HG02870 (cell line): ENCODE measurements around the gene ATP2C2.

Source experiments
- ATAC-seq: cut with Tn5 transposase; IDR thresholded peaks from one replicate; pipeline ENCODE4 v1.9.1; 2021; ENCODE audit warnings: mild to moderate bottlenecking, moderate library complexity; ENCODE audit not compliant: unreplicated experiment

Gene ATP2C2

DNA sequence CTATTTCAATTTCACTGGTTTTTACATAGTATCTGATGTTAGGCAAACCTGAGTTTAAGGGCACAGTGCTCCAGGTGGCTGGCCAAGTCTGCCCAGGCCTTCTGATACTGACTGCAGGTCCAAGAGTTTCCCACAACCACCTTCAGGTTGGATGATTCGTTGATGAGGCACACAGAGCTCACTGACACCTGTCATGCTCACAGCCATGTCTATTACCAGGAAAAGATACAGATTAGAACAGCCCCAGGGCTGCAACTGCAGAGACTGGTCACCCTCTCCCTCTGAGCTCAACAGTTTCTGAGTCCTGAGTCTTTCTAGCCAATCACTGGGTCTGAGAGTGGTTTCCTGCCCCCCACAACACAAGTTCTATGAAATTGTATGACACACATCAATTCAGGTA is 98.9 kb downstream of the ATP2C2 start:
- ATAC-seq = no peak

GRCh38 chr16:84467709-84468108 is 99.4 kb downstream of the ATP2C2 start:
- ATAC-seq = no peak

DNA sequence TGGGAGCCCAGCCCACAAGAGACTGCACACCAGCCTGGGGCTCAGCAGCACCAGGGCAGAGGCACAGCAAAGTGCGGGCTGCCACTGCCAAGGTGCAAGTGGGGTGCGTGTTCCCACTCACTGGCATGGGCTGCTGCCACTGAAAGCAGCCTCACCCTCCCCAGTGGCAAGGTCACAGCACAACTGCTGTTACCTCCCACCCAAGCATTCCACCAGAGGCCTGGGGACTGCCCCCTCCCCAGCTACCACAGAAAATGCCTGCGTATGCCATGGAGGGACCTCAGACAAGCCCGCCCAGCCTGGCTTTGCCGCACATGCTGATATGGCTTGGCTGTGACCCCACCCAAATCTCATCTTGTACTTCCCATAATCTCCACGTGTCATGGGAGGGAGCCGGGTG is 103.0 kb downstream of the ATP2C2 start:
- no peak for ATAC-seq

- no peak for ATAC-seq
Observed at GRCh38 chr16:84471966-84472365, 103.6 kb downstream of the ATP2C2 start.

GRCh38 chr16:84475643-84476240 is 107.4 kb downstream of the ATP2C2 start:
- no peak for ATAC-seq

GRCh38 chr16:84476401-84476800 is 108.1 kb downstream of the ATP2C2 start:
- no peak for ATAC-seq

- ATAC-seq = no peak
Observed at GRCh38 chr16:84477661-84478060, 109.3 kb downstream of the ATP2C2 start.

- ATAC-seq = no peak
Observed at GRCh38 chr16:84478172-84478947, 110.0 kb downstream of the ATP2C2 start.

DNA sequence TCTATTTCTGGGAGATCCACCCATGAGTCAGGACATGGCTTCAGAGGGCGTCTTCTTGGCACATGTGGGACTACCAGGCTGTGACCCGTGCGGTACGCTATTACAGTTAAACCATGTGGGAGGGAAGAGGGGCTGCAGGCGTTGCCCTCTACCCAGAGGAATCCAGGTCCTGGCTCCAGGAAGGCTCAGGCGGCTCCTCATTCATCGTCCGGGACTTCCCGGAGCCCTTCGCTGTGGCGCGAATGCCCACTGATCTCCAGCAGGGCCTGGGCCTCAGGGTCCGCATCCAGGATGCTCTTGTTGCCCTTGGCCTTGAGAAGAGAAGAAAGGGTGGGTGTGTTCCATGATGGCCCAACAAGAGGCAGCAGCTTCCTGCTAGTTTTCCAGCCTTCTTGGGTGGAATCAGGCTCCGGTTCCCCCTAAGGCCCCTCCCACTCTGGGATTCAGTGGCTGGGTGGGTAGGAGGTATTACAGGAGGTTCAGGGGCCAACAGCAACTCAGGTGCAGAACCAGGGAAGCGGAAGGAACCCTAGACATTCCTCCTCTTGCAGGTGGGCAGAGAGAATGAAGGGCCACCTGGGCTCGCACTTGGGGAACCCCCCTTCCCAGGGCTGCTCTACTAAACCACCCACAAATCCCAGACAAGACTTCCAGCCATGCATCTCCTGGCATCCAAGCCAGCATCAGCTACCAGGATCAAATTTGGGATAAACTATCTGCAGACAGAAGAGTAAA is 111.5 kb downstream of the ATP2C2 start:
- no peak for ATAC-seq

GRCh38 chr16:84481051-84481735 is 112.9 kb downstream of the ATP2C2 start:
- ATAC-seq = no peak

GRCh38 chr16:84482001-84482891 is 113.9 kb downstream of the ATP2C2 start:
- no peak for ATAC-seq

DNA sequence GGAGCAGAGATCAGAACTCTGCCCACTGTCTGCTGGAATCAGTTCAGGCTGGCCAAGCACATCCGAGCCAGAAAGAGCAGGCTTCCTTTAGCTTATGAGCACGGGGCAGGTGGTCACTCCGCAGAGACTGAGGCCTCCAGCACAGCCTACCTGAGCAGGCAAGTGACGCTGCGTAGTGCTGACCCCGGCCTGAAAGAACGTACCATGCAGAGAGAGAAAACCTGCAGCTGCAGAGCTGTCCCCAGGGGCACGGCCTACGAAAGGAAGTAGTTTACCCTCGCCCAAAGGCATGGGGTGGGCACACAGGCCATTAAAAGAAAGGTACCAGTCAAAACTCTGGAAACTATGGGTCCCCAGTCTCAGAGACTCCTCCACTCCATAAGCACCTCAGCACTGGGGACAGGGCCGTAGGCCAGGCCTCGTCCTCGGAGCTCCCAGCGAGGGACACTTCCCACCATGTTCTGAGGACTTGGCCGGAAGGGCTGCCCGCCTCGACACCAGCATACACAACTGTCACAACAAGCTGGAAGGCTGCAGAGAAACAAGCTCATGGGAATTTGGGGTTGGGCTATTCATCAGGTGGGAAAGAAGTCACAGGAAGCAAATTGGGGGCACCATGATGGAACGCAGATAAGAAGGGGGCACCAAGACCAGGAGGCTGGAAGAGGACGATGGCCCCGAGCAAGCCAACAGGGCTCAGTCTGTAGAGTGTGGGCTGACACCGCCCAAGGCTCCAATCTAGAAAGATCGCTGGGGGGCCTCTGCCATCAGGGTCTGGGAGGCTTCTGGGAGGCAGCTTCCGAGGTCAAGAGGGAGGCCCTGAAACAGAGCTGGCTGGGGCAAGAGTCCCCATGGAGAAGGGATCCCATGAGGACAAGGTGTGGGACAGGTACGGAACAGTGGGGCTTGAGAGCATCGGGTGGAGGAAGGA is 114.9 kb downstream of the ATP2C2 start:
- no peak for ATAC-seq

GRCh38 chr16:84483882-84484565 is 115.7 kb downstream of the ATP2C2 start:
- no peak for ATAC-seq

- ATAC-seq = no peak
Observed at GRCh38 chr16:84484579-84485254, 116.4 kb downstream of the ATP2C2 start.

DNA sequence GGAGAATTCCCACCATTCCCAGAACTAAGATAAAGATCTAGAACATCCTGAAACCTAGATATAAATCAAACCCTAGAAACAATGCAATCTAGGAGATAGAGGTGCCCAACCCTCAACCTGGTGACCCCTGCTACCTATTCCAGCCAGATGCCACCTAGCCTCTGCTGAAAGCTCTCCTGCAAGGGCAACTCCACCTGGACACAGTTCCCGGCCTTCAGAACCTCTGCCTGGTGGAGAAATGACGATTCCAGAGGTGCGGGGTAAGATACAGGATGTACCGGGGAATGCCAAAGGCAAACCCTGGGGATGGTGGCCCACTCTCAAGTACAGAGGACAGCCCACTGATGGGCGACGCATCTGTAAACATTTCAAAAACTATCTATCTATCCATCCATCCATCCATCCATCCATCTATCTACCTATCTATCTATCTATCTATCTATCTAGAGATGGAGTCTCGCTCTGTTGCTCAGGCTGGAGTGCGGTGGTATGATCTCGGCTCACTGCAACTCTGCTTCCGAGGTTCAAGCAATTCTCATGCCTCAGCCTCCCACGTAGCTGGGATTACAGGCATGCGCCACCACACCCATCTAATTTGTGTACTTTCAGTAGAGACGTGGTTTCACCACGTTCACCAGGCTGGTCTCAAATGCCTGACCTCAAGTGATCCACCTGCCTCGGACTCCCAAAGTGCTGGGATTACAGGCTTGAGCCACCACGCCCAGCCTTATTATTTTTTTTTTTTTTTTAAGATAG is 117.1 kb downstream of the ATP2C2 start:
- no peak for ATAC-seq

- ATAC-seq = no peak
Observed at GRCh38 chr16:84486126-84486525, 117.8 kb downstream of the ATP2C2 start.

- no peak for ATAC-seq
Observed at GRCh38 chr16:84486551-84487235, 118.4 kb downstream of the ATP2C2 start.
